HG03280 (cell line): ENCODE data around the gene LAMTOR5.
"Not testable (repeated sequence)": the region's sequence is repeated elsewhere in the genome, so short reads cannot be mapped to it uniquely, and the experiment has no call there.

Experiments
- ATAC-seq: cut with Tn5 transposase; IDR thresholded peaks from one replicate; pipeline ENCODE4 v1.9.1; 2021; ENCODE audit warnings: mild to moderate bottlenecking, moderate library complexity; ENCODE audit not compliant: unreplicated experiment

The LAMTOR5 gene

DNA sequence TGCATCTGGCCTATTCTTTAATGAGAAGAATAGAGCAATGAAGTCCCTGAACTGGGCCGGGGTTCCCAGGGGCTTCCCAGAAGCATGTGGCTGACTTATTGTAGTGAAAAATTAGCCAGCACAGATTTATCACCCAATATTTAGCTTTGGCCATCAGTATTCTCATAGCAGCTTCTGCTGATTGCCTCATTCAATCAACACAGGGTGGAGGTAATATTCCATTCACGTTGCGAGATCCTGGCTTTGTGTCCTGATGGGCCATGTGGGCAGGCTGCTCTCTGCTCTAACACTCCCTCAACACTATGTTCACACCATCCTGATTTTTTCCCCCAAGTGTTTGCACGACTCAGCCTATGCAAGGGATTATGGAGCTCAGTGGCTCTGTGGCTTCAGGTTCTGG lies 21.5 kb upstream of the LAMTOR5 start:
- ATAC-seq = no peak

DNA sequence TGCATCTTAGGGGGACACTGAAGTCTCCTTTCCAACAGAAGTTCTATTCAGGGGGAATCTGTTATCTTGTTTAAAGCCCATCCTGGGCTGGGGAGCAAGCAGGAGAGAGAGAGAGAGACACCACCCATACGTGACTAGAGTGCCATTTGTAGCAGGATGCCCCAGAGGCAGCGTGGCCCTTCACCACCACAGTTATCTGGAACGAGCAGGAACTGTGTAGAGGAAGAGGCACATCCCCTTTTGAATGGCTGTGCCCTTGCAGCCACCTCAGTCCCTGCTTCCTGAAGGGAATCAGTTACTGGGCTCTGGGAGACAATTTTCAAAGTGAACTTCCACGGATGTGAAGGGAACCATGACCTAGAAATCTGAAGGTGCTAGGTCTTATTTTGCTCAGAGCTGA lies 19.4 kb upstream of the LAMTOR5 start:
- no peak for ATAC-seq

DNA sequence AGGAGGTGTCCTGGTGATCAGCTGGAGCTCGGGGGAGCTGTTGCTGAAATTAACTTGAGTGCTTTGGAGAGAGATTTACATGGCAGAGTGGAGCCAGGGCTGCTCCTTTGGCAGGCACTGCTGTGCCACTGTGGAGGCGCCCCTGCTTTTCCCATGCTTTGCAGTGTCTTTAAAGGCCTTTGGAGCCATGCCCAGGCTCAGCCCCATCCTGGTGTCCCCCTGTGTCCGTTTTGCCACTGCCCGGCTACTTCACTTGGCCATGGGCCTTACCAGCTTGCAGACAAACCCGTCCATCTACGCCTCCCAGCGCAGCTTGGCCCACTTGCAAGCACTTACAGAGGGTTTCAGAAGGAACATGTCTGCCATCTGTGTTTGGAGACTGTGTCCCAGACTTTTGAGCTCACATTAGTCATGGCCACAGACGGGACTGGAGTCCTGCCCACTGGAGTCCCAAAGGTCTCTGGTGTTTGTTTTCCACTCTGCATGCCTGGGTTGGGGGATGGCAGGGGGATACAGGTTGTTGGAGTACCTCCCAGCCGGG lies 18.2 kb upstream of the LAMTOR5 start:
- no peak for ATAC-seq

DNA sequence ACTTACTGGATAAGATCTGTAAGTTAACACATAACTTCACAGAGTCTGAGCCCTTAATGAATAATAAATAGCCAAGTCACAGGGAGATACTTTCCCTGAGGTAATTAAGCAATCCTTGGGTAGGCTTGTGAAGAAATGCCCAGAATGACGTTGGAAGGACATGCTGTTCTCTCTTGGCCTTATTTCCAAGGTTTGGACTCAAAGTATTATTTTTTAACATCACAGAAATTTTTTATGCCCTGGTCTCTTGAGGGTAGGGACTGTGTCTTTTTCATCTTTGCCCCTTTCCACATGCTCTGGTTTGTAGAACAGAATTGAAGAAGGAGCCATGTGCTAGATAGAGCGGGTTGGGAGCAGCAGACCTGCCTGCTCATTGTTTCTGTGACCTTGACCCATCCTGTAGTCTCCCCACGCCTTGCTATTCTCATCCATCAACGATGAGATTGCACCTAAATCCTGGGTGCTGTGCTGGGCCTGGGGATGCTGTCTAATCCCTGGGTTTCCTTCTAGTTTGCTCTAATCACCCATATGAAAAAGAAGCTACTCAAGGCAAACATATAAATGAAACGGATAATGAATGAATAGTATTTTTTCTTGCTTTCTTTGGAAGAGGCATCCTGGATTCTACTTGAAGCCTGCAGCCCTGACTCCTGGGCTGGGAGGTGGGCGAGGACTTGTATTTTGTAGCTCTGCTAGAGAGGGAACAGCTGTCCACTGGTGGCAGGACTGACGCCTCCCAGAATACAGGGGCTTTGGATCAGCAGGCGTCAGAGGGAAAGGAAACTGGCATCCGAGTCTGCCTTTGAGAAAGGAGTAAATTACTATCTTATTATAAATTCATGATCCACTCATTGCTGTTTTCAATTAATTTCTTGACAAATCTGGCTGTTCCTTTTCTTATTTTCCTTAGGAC lies 17.5 kb upstream of the LAMTOR5 start:
- ATAC-seq = no peak

DNA sequence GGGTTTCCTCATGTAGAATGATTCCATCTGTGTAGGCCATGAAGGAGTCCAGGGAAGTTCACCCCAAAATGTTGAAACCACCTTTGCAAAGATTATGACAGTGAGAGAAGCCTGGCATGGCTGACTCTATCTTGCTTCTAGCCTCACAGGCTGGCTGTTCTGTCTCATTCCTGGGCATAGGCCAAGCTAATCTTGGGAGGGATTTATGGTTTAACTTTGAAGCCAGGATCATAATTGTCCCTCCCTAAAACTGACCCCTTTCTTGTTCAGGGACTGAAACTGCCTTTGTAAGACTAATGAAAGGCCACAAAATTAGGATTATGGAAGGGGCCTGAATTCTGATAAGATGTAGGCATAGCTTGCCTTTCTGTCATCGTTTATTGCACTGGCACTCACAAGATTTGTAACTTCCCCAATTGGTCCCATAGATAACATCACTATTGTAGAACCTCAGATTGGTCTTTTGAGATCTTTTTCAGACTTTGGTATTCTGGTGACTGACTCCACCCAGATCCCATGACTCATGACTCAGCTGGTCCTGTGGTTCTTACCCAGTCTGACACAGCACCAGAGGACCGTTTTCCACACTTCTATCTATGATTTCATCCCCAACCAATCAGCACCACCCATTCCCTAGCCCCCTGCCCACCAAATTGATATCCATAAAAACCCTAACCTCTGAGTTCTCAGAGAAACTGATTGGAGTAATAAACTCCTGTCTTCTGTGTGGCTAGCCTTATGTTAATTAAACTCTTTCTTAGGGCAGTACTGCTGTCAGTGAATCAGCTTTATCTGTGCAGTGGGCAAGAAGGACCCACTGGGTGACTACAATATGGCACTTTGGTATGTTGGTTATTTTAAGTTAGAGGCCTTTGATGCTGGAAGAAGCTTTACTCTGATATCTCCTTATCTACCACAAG lies 13.6 kb upstream of the LAMTOR5 start:
- ATAC-seq = no peak

DNA sequence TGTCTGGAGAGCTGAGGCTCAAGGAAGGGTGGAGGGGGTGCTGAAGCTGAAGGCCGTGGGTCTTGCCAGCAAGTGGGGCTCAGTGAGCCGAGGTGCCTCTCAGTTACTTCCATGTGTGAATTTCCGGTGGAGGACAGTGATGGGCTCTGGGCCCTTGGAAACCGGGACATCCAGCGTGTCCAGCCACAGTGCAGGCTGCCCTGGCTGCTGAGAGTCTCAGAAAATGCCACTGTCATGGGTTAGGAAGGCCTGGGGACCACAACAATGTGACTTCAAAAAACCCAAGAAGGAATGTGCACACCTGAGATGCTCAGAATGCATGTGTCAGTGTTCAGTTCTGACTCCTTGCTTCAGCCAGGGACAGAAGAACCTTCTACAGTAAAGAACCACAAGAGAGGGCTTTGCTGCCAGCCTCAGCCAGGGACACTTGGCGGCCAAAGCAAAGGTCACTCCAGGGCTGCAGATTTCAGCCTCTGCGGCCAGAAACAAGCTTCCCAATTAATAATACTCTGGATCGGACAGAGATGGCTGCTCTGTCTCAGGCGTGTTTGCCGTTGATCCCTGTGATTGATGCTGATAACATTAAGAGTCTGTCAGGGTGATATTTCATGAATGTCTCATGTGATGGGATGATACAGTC lies 12.6 kb upstream of the LAMTOR5 start:
- no peak for ATAC-seq

DNA sequence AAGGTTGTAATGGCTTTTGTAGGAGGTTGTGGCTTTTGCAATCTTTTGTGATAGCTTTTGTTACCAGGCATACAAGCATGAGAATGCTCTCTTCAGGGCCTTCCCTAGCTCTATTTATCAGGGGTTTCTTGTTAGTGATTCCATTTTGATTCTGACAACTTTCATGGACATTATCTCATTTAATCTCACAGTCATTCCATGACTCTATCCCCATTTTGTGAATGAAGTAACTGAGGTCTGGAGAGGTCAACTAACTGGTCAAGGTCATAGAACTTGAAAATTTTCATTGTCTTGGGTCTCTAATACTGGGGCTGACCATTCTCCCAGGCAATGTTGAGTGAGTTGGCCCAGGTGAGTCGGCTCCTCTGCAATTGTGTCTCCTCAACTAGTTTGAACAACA lies 11.2 kb upstream of the LAMTOR5 start:
- no peak for ATAC-seq

DNA sequence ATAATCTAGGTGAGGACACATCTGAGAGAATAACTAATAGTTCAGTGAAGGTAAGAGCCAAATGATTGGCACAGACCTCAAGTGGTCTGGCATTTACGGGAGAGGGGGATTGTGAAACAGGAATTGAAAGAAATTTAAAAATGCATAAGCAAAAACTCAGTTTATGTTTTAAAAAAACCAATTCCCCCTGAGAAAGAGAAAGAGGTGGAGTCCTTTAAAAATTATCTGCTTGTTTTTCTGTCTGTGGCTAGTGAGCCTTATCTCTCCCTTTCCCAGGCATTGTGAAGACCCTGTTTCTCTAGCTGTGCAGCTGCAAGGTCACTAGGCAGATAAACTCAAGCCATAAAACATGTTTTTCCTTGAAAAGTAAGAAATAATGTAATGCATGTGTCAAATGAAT lies 5.6 kb upstream of the LAMTOR5 start:
- ATAC-seq = not testable (repeated sequence)

DNA sequence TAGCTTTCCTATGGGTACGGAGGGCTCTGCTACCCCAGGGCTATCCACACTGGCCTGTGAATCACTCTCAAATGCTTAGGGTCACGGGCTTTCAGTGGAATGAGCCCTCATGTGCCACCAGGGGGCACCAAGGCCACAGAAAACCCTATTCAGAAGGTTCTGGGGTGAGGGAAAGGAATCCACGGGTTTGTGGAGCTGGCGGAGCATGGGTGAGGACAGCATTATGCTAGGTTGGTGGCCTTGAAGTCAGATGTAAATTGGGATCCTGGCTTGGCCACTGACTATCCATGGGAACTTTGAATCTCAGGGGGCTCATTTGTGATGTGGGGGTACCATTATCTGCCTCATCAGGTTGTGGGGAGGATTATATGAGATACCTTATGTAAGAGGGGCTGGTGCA lies 5.1 kb upstream of the LAMTOR5 start:
- no peak for ATAC-seq

DNA sequence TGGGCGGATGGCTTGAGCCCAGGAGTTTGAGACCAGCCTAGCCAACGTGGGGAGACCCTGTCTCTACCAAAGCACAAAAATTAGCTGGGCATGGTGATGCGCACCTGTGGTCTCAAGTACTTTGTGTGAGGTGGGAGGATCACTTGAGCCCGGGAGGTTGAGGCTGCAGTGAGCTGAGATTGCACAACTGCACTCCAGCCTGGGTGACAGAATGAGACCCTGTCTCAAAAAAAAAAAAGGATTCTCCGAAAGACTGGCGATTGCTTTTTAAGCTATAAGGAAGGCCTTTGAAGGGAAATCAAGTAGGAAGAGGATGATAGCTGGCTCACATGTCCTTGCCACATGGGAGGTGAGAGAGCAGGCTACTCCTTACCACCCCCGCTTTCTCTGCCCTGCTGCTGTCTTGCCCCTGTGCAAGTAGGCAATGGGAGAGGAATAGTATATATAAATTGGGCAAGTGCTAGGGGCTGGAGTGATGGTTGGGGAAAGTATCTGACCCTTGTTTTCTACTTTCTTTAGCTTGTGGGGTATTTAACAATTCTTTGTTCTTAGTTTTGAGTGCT lies 3.8 kb upstream of the LAMTOR5 start:
- no peak for ATAC-seq

DNA sequence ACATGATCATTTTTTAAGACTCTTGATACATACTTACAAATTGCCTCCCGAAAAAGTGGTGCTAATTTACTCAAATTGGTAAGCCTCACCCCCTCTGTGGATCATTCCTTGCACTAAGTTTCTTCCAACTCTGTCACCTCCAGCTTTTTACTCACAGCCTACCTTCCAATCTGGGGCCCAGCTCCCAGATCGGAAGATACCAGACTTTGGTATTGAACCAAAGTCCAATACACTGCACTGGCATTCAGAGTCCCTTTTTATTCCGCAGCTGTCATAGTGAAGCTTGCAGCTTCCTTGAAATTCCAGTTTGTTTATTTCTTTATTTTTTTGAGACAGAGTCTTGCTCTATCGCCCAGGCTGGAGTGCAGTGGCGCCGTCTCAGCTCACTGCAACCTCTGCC lies 1.8 kb upstream of the LAMTOR5 start:
- no peak for ATAC-seq

DNA sequence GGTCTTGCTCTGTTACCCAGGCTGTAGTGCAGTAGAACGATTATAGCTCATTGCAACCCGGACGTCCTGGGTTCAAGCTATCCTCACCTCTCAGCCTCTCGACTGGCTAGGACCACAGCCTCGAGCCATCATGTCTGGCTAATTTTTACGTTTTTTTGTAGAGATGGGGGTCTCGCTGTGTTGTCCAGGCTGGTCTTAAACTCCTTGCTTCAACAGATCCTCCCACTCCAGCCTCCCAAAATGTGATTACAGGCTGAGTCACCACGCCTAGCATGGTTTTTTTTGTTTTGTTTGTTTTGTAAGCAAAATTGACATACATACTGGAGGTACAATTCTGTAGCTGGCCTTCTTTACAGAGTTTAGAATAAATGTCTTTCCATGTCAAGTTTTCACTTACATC lies 994 bp upstream of the LAMTOR5 start:
- no peak for ATAC-seq

DNA sequence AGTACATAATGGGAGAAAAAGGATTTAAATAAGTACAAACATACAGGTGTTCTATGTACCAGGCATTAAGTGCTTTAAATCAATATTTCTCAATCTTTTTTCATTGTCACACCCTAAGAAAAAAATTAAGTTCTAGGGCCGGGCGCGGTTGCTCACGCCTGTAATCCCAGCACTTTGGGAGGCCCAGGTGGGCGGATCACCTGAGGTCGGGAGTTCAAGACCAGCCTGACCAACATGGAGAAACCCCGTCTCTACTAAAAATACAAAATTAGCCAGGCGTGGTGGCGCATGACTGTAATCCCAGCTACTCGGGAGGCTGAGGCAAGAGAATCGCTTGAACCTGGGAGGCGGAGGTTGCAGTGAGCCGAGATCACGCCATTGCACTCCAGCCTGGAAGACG lies 1.1 kb downstream of the LAMTOR5 start:
- ATAC-seq = not testable (repeated sequence)

DNA sequence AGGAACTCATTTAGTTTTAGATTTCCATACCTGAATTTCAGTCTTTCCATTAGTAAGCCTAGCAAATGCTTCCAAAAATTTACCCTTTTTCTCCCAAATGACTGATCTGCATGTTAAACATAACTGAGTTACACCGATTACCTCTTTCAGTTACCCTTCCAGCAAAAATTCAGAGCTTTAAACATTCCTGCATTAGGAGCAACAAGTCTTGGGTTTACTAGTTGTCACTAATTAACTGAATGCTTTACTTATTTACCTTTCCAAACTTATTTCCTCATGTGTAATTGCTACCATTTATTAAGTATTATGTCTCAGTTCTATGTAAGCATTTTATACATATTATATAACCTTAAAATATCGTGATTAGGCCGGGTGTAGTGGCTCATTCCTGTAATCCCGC lies 3.1 kb downstream of the LAMTOR5 start:
- no peak for ATAC-seq

DNA sequence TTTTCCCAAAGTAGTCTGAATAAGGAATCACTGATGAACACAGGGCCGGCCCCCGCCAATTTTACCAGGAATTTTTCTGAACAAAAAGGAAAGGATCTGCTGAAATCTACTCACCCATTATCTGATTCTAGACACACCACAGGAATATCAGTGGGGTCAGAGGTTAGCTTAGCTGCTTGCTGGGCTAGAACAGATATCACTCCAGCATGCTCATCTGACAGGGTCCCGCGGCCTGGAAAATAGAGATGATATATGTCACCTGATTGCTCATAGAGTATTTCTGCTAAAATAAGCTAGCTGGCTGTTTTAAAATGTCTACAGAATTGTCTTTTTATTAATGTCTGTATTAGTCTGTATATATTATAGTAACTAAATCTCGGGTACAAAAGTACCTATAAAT lies 3.7 kb downstream of the LAMTOR5 start:
- ATAC-seq = no peak

DNA sequence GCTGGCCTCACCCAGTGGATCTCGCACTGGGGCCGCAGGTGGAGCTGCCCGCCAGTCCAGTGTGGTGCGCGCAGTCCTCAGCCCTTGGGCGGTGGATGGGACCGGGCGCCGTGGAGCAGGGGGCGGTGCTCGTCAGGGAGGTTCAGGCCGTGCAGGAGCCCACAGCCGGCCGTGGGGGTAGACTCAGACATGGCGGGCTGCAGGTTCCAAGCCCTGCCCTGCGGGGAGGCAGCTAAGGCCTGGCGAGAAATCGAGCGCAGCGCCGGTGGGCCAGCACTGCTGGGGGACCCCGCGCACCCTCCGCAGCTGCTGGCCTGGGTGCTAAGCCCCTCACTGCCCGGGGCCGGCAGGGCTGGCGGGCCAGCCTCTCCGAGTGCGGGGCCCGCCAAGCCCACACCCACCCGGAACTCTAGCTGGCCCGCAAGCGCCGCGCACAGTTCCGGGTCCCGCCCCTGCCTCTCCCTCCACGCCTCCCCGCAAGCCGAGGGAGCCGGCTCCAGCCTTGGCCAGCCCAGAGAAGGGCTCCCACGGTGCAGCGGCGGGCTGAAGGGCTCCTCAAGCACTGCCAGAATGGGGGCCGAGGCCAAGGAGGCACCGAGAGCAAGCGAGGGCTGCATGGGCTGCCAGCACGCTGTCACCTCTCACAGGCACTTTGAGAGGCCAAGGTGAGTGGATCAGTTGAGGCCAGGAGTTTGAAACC lies 11.1 kb downstream of the LAMTOR5 start:
- ATAC-seq = not testable (repeated sequence)

DNA sequence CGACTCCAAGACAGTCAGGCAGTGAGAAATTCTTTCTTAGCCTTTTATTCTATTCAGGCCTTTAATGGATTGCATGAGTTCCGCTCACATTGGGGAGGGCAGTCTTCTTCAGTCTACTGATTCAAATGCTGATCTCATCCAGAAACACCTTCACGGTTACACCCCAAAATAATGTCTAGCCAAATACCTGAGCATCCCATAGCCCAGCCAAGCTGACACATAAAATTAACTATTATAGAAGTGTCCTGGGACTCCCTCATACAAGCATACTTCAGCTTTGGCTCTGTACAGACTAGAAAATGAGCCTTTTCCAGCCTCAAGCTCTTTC lies 13.0 kb downstream of the LAMTOR5 start:
- no peak for ATAC-seq

DNA sequence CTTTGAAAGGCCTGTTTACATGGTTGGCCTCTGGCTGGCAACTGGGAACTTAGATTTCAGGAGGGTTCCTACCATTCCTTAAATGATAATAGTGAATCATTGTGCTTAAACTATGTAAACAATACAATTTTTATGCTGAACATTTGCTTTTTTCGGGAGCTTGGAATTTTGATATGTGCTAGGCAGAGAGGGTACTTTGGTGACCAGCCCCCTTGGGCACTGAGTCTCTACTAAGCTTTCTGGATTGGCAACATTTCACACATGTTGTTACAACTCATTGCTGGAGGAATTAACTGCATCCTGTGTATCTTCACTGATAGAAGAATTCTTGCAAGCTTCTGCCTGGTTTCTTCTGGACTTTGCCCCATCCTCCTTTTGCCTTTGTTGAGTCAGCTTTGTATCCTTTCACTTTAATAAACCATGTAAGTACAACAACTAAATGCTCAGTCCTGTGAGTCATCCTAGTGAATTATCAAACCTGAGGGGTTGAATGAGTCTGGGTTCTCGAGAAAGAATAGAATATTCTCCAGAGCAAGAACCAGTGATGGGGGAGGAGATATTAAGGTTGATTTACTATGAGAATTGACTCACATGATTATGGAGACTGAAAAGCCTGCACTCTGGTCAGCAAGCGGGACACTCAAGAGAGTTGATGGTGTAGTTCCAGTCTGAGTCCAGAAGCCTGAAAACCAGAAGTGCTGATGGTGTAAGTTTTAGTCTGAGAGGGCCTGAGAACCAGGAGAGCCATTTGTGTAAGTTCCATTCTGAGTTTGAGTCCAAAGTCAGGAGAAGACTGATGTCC lies 13.6 kb downstream of the LAMTOR5 start:
- ATAC-seq = no peak

DNA sequence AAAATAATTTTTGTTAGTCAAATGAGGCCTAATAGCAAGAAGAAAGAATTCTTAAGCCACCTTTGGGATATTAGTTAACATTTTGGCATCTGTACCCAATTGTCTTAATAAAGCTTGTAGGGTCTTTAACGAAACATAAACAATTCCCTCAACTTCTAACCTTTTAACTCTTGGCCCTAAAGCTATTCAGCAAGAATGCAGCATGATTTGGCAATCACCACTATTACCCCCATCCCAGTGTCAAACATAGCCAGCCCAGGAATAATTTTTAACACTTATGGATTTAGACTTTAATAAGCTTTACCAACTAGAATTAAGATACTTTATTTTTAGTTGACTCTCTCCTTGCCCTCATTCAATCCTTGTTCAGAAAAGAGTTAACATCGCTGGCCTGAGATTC lies 14.2 kb downstream of the LAMTOR5 start:
- no peak for ATAC-seq
